HepG2 (cell line): ENCODE measurements around the gene KIAA0232. TPM values are rescaled to one million over a fixed set of nuclear protein-coding genes. Genes with fewer than 3 reads are reported as not detected.
A peak's percentile ranks its signal among the peaks of the same experiment; 100 is the strongest.

ENCODE experiments used
- ATRX ChIP-seq: sonication (generic); formaldehyde crosslinking; IDR thresholded peaks from 2 replicates; pipeline ENCODE4 v1.4.0; 2020; ENCODE audit warnings: missing genetic modification reagents, borderline replicate concordance
- BORCS8-MEF2B ChIP-seq: sonication (generic); formaldehyde crosslinking; IDR thresholded peaks from 2 replicates; pipeline ENCODE4 v1.8.0; 2022; ENCODE audit warnings: mild to moderate bottlenecking, missing genetic modification reagents
- BRF2 ChIP-seq: sonication (generic); formaldehyde crosslinking; IDR thresholded peaks from 2 replicates; pipeline ENCODE4 v1.8.1; 2022; ENCODE audit warnings: mild to moderate bottlenecking, missing genetic modification reagents
- KDM6A ChIP-seq: IDR thresholded peaks from 2 replicates; pipeline ENCODE4 v1.6.1; 2016; ENCODE audit warnings: low read depth
- MAFG ChIP-seq: sonication (generic); formaldehyde crosslinking; IDR thresholded peaks from 2 replicates; pipeline ENCODE4 v1.5.1; 2020; ENCODE audit warnings: mild to moderate bottlenecking, missing genetic modification reagents
- MED13 ChIP-seq: sonication (generic); formaldehyde crosslinking; IDR thresholded peaks from 2 replicates; pipeline ENCODE4 v1.5.0; 2020; ENCODE audit warnings: missing genetic modification reagents
- MLX ChIP-seq: IDR thresholded peaks from 2 replicates; pipeline ENCODE4 v1.6.1; 2016
- SMARCC2 ChIP-seq: fragments of 450-650 bp; IDR thresholded peaks from 2 replicates; pipeline ENCODE4 v1.6.1; 2017; ENCODE audit warnings: antibody characterized with exemption, mild to moderate bottlenecking
- SOX13 ChIP-seq, 3 experiments: fragments of 450-650 bp in 1 of 3; sonication (generic) in 1 of 3; formaldehyde crosslinking in 1 of 3; IDR thresholded peaks in 2 of 3; conservative IDR thresholded peaks in 1 of 3; 2 replicates each; pipeline versions ENCODE4 v1.5.0 to v1.6.1; 2016 to 2020; ENCODE audit warnings: antibody characterized with exemption in 1 of 3, mild to moderate bottlenecking in 1 of 3, missing compliant biosample characterization in 1 of 3, missing genetic modification reagents in 1 of 3, moderate library complexity in 1 of 3
- TP53 ChIP-seq: sonication (generic); formaldehyde crosslinking; conservative IDR thresholded peaks from 2 replicates; pipeline ENCODE4 v1.4.0; 2020; ENCODE audit warnings: missing genetic modification reagents
- ZBTB14 ChIP-seq: sonication (generic); formaldehyde crosslinking; IDR thresholded peaks from 2 replicates; pipeline ENCODE4 v1.4.0; 2020; ENCODE audit warnings: missing genetic modification reagents
- ZNF143 ChIP-seq: sonication (generic); formaldehyde crosslinking; IDR thresholded peaks from 2 replicates; pipeline ENCODE4 v1.4.0; 2020; ENCODE audit warnings: missing genetic modification reagents
- ZNF224 ChIP-seq: sonication (generic); formaldehyde crosslinking; IDR thresholded peaks from 2 replicates; pipeline ENCODE4 v1.5.0; 2020; ENCODE audit warnings: mild to moderate bottlenecking, missing genetic modification reagents
- ZSCAN29 ChIP-seq: sonication (generic); formaldehyde crosslinking; conservative IDR thresholded peaks from 2 replicates; pipeline ENCODE4 v1.4.0; 2020; ENCODE audit warnings: mild to moderate bottlenecking, missing genetic modification reagents
- polyA plus RNA-seq, 8 experiments: library from polyadenylated mRNA; depleted of rRNA in 3 of 8; stranded (reverse) in 7 of 8; unstranded in 1 of 8; fragments of >200 nt; fragmentation: Illumina TruSeq in 4 of 8; extraction: Trizol in 4 of 8; gene quantifications; 2 replicates each; pipeline versions ENCODE4 v1.2.1 to v1.2.3, GENCODE V29; 2011 to 2016; ENCODE audit warnings: low read depth in 4 of 8, missing spikeins in 1 of 8, mixed read lengths in 1 of 8; ENCODE audit not compliant: insufficient read depth in 1 of 8
- total RNA-seq, 5 experiments: library from RNA; depleted of rRNA; stranded (reverse); fragments of >200 nt; fragmentation: Illumina TruSeq; extraction: Trizol; gene quantifications; 2 replicates each; pipeline ENCODE4 v1.2.3, GENCODE V29; 2016; ENCODE audit warnings: low read depth in 1 of 5
- TF ChIP-seq, protein P1 (sequence below): sonication (generic); formaldehyde crosslinking; IDR thresholded peaks from 2 replicates; pipeline ENCODE4 v1.4.0; 2020; ENCODE audit warnings: missing genetic modification reagents, low read depth, mild to moderate bottlenecking, borderline replicate concordance
- TF ChIP-seq, protein P2 (sequence below): sonication (generic); formaldehyde crosslinking; IDR thresholded peaks from 2 replicates; pipeline ENCODE4 v1.4.0; 2020; ENCODE audit warnings: missing genetic modification reagents, mild to moderate bottlenecking, borderline replicate concordance
- TF ChIP-seq, protein P3 (sequence below), 2 experiments: sonication (generic) in 1 of 2; formaldehyde crosslinking in 1 of 2; IDR thresholded peaks; 2 replicates each; pipeline versions ENCODE4 v1.6.1 to v1.9.0; 2014 to 2022; ENCODE audit warnings: antibody characterized with exemption in 1 of 2, borderline replicate concordance in 1 of 2, inconsistent platforms in 1 of 2, low read depth in 1 of 2, missing genetic modification reagents in 1 of 2

Gene KIAA0232
- total and polyA plus RNA-seq, 2 of the 13 experiments (the other 11 are each of a cell fraction or from before 2014, with no cell fraction given): 7.8 to 17.1 TPM

DNA sequence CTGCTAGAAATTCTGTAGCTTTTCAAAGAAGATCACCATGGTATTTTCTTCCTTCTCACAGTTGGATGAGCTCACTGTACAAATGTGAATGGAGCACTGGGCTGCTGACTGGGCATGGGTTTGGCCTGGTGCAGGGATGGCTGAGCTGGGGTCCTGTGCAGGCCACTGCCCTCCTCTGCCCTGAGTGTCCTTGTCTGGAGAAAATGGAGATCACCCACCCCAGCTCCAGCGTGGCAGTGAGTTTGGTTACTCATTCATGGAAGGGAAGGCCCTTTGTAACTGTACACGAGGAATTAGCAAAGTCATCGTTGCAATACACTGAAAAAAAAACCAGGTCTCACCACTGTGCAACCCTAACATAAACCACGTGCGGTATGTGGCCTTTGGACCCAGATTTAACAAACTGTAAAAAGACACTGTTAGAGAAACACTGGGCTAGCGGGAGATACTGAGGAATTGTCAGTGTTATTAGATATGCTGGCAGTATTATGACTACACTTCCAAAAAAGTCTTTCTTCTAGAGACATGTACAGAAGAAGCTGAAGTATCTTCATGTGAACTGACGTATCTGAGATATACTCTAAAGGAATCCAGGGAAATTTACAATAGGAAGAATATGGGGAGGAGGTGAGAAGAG lies 111.0 kb downstream of the KIAA0232 start (continued):
- peak; percentile 96 for TF ChIP-seq KDM6A (CRISPR knock-in tag)
- TF ChIP-seq ZBTB14: peak; percentile 55
- TF ChIP-seq TP53 (CRISPR knock-in tag): peak; percentile 42; the same call in 1 of the 2 replicates
- TF ChIP-seq, protein P1, sequence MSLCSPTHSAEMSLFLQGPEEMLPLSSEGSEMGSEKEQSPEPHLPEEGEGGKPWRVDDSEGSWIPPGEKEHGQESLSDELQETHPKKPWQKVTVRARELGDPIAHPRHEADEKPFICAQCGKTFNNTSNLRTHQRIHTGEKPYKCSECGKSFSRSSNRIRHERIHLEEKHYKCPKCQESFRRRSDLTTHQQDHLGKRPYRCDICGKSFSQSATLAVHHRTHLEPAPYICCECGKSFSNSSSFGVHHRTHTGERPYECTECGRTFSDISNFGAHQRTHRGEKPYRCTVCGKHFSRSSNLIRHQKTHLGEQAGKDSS (CRISPR knock-in tag): no peak; the same call in 1 of the 2 replicates
- TF ChIP-seq, protein P2, sequence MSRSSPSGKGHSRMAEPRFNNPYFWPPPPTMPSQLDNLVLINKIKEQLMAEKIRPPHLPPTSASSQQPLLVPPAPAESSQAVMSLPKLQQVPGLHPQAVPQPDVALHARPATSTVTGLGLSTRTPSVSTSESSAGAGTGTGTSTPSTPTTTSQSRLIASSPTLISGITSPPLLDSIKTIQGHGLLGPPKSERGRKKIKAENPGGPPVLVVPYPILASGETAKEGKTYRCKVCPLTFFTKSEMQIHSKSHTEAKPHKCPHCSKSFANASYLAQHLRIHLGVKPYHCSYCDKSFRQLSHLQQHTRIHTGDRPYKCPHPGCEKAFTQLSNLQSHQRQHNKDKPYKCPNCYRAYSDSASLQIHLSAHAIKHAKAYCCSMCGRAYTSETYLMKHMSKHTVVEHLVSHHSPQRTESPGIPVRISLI (CRISPR knock-in tag): peak; percentile 100
- TF ChIP-seq ZSCAN29 (CRISPR knock-in tag): no peak
- TF ChIP-seq, protein P3, sequence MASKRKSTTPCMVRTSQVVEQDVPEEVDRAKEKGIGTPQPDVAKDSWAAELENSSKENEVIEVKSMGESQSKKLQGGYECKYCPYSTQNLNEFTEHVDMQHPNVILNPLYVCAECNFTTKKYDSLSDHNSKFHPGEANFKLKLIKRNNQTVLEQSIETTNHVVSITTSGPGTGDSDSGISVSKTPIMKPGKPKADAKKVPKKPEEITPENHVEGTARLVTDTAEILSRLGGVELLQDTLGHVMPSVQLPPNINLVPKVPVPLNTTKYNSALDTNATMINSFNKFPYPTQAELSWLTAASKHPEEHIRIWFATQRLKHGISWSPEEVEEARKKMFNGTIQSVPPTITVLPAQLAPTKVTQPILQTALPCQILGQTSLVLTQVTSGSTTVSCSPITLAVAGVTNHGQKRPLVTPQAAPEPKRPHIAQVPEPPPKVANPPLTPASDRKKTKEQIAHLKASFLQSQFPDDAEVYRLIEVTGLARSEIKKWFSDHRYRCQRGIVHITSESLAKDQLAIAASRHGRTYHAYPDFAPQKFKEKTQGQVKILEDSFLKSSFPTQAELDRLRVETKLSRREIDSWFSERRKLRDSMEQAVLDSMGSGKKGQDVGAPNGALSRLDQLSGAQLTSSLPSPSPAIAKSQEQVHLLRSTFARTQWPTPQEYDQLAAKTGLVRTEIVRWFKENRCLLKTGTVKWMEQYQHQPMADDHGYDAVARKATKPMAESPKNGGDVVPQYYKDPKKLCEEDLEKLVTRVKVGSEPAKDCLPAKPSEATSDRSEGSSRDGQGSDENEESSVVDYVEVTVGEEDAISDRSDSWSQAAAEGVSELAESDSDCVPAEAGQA (IDR thresholded peaks at IDR 0.05; ENCODE audit: low read depth): 0 out of 2 replicates have a peak, but pooled peaks have one; percentile 37
- TF ChIP-seq, protein P3 (CRISPR knock-in tag; IDR thresholded peaks at IDR 0.05; ENCODE audit: borderline replicate concordance): 0 out of 2 replicates have a peak, but pooled peaks have one; percentile 33
- peak; percentile 87; the same call in 1 of the 2 replicates for TF ChIP-seq MED13 (CRISPR knock-in tag)
- TF ChIP-seq MLX (CRISPR knock-in tag): peak; percentile 99
- no peak for TF ChIP-seq ATRX (CRISPR knock-in tag)
- peak; percentile 96 for TF ChIP-seq MAFG (CRISPR knock-in tag)
- TF ChIP-seq ZNF224 (CRISPR knock-in tag): no peak
- no peak for TF ChIP-seq ZNF143 (CRISPR knock-in tag)
- TF ChIP-seq BRF2 (CRISPR knock-in tag): peak; percentile 81
- peak; percentile 87 for TF ChIP-seq BORCS8-MEF2B (CRISPR knock-in tag)
- peak; percentile 77 for TF ChIP-seq SOX13 (IDR thresholded peaks at IDR 0.05)
- peak in 1 of 2 experiments; percentile 91; a peak in 2 of 4 replicates for TF ChIP-seq SOX13 (CRISPR knock-in tag; conservative IDR thresholded peaks at IDR 0.05 in 1 of 2, IDR thresholded peaks at IDR 0.05 in 1 of 2)
- 0 out of 2 replicates have a peak, but pooled peaks have one; percentile 24 for TF ChIP-seq SMARCC2
